ENCODE results near the gene ADAMTSL2. TPM values are rescaled to one million over a fixed set of nuclear protein-coding genes. Genes with fewer than 3 reads are reported as not detected.
"Not testable (repeated sequence)": the region's sequence is repeated elsewhere in the genome, so short reads cannot be mapped to it uniquely, and the experiment has no call there.

ADAMTSL2 gene
- total RNA-seq, 1 donor from 2014 or later = 4.7 TPM

GRCh38 chr9:133553973-133554713, 19.6 kb downstream of the ADAMTSL2 start:
- no peak for DNase-seq (ENCODE audit: low read depth)

- no peak for DNase-seq (ENCODE audit: low read depth)
Observed at GRCh38 chr9:133554729-133555128, 20.2 kb downstream of the ADAMTSL2 start.

- DNase-seq (ENCODE audit: low read depth) = no peak
Observed at GRCh38 chr9:133556354-133556753, 21.9 kb downstream of the ADAMTSL2 start.

- DNase-seq (ENCODE audit: low read depth) = no peak
Observed at GRCh38 chr9:133557581-133557980, 23.1 kb downstream of the ADAMTSL2 start.

GRCh38 chr9:133558191-133559126, 24.0 kb downstream of the ADAMTSL2 start:
- DNase-seq (ENCODE audit: low read depth) = peak; percentile 88

- no peak for DNase-seq (ENCODE audit: low read depth)
Observed at GRCh38 chr9:133560311-133560710, 25.8 kb downstream of the ADAMTSL2 start.

GRCh38 chr9:133560944-133561343, 26.4 kb downstream of the ADAMTSL2 start:
- no peak for DNase-seq (ENCODE audit: low read depth)

- peak; percentile 62 for DNase-seq (ENCODE audit: low read depth)
Observed at GRCh38 chr9:133561976-133562554, 27.6 kb downstream of the ADAMTSL2 start.

- DNase-seq (ENCODE audit: low read depth) = no peak
Observed at GRCh38 chr9:133562611-133563290, 28.2 kb downstream of the ADAMTSL2 start.

GRCh38 chr9:133563291-133563796, 28.8 kb downstream of the ADAMTSL2 start:
- peak; percentile 30 for DNase-seq (ENCODE audit: low read depth)

- not testable (repeated sequence) for DNase-seq (ENCODE audit: low read depth)
Observed at GRCh38 chr9:133563814-133564213, 29.3 kb downstream of the ADAMTSL2 start.

- no peak for DNase-seq (ENCODE audit: low read depth)
Observed at GRCh38 chr9:133564451-133565116, 30.1 kb downstream of the ADAMTSL2 start.

GRCh38 chr9:133566382-133566781, 31.9 kb downstream of the ADAMTSL2 start:
- no peak for DNase-seq (ENCODE audit: low read depth)

- DNase-seq (ENCODE audit: low read depth) = no peak
Observed at GRCh38 chr9:133566817-133567216, 32.3 kb downstream of the ADAMTSL2 start.

- no peak for DNase-seq (ENCODE audit: low read depth)
Observed at GRCh38 chr9:133568186-133568585, 33.7 kb downstream of the ADAMTSL2 start.

GRCh38 chr9:133569121-133569785, 34.7 kb downstream of the ADAMTSL2 start:
- DNase-seq (ENCODE audit: low read depth) = no peak

- DNase-seq (ENCODE audit: low read depth) = no peak
Observed at GRCh38 chr9:133569891-133570690, 35.6 kb downstream of the ADAMTSL2 start.

GRCh38 chr9:133570691-133571080, 36.2 kb downstream of the ADAMTSL2 start:
- no peak for DNase-seq (ENCODE audit: low read depth)

- no peak for DNase-seq (ENCODE audit: low read depth)
Observed at GRCh38 chr9:133571391-133571890, 36.9 kb downstream of the ADAMTSL2 start.

Data from myocyte (in vitro differentiated cells).